HepG2 (cell line): Measurements from ENCODE around the gene PIANP. TPM values are rescaled to one million over a fixed set of nuclear protein-coding genes. Genes with fewer than 3 reads are reported as not detected.

Source experiments
- ATAC-seq: fragments of 200-7000 bp; cut with Tn5 transposase; 3 replicates; pipeline ENCODE4 v1.9.1; 2020; ENCODE audit warnings: mild to moderate bottlenecking, moderate library complexity
- BruUV-seq: library from RNA; stranded (reverse); fragments of 400-500 nt; replicated peaks from 2 replicates; lab custom pipeline; 2021; lab: Mats Ljungman, UMichigan
- CTCF ChIA-PET: fragments of 300-600 bp; formaldehyde crosslinking; extraction: SDS; loops from one replicate; lab custom pipeline; 2021; ENCODE audit warnings: low total read pairs, inconsistent platforms, low intra/inter-chr PET ratio; lab: Yijun Ruan, JAX
- POLR2A ChIA-PET: fragments of 350-600 bp; sonication (Branson Sonifier 250); formaldehyde crosslinking; loops from one replicate; lab custom pipeline; 2020; ENCODE audit warnings: antibody characterized with exemption, inconsistent platforms; lab: Yijun Ruan, JAX
- DNase-seq: peaks from one replicate; pipeline ENCODE4 v3.0.0-alpha.2; 2015; ENCODE audit warnings: low spot score
- FAIRE-seq: peaks from 3 replicates; lab custom pipeline; 2011; peaks lifted over from hg19 to GRCh38; lab: Jason Lieb, UNC
- H2AFZ ChIP-seq: one replicate; pipeline ENCODE4 v1.6.1; 2011; ENCODE audit warnings: low read length, inconsistent platforms
- H3K27ac ChIP-seq: fragments of 300-600 bp; 3 replicates; pipeline ENCODE4 v1.8.0; 2011; ENCODE audit warnings: mixed run types, mild to moderate bottlenecking, mixed read lengths, low read length, inconsistent platforms; ENCODE audit not compliant: insufficient read depth; ENCODE audit errors: extremely low read length
- H3K27me3 ChIP-seq, 2 experiments: fragments of 200-600 bp in 1 of 2; 2 replicates in 1 of 2; 3 replicates in 1 of 2; pipeline versions ENCODE4 v1.6.0 to v1.8.0; 2011; ENCODE audit warnings: low read length in 2 of 2, mild to moderate bottlenecking in 2 of 2, moderate library complexity in 2 of 2, inconsistent platforms in 1 of 2; ENCODE audit not compliant: insufficient read depth in 2 of 2, control insufficient read depth in 1 of 2
- H3K36me3 ChIP-seq, 2 experiments: fragments of 200-600 bp in 1 of 2; replicated peaks in 1 of 2; 2 replicates in 1 of 2; 3 replicates in 1 of 2; pipeline versions ENCODE4 v1.5.1 to v1.8.0; 2011; ENCODE audit warnings: low read length in 2 of 2, inconsistent platforms in 1 of 2; ENCODE audit not compliant: insufficient read depth in 2 of 2, control insufficient read depth in 1 of 2
- H3K4me1 ChIP-seq: 2 replicates; pipeline ENCODE4 v1.5.1; 2012; ENCODE audit warnings: low read length, inconsistent platforms; ENCODE audit not compliant: insufficient read depth
- H3K4me2 ChIP-seq: 2 replicates; pipeline ENCODE4 v1.6.0; 2011; ENCODE audit warnings: low read depth, low read length, inconsistent platforms
- H3K4me3 ChIP-seq, 3 experiments: fragments of 200-600 bp in 1 of 3; sonication (generic), shearing (Covaris generic) in 1 of 3; replicated peaks in 1 of 3; 2 replicates each; pipeline ENCODE4 v1.5.1; 2011 to 2016; ENCODE audit warnings: low read length in 3 of 3, inconsistent platforms in 2 of 3, low read depth in 2 of 3, mild to moderate bottlenecking in 2 of 3, control low read depth in 1 of 3, mixed read lengths in 1 of 3; ENCODE audit not compliant: insufficient read depth in 1 of 3
- H3K79me2 ChIP-seq: one replicate; pipeline ENCODE4 v1.6.1; 2011; ENCODE audit warnings: low read length, inconsistent platforms; ENCODE audit not compliant: insufficient read depth
- H3K9ac ChIP-seq: 2 replicates; pipeline ENCODE4 v1.6.0; 2011; ENCODE audit warnings: mild to moderate bottlenecking, low read depth, low read length, inconsistent platforms; ENCODE audit not compliant: insufficient read depth
- H3K9me3 ChIP-seq: 2 replicates; pipeline ENCODE4 v1.5.1; 2012; ENCODE audit warnings: mild to moderate bottlenecking, low read length
- H4K20me1 ChIP-seq: 2 replicates; pipeline ENCODE4 v1.6.0; 2011; ENCODE audit warnings: inconsistent platforms, mild to moderate bottlenecking, low read length, moderate library complexity; ENCODE audit not compliant: insufficient read depth
- CTCF ChIP-seq: sonication (generic); formaldehyde crosslinking; IDR thresholded peaks from 2 replicates; pipeline ENCODE4 v1.5.0; 2020; ENCODE audit warnings: mild to moderate bottlenecking, missing genetic modification reagents, moderate library complexity
- PHF5A ChIP-seq: IDR thresholded peaks from one replicate; pipeline ENCODE4 v1.6.1; 2018; ENCODE audit warnings: low read depth, missing genetic modification reagents; ENCODE audit not compliant: unreplicated experiment
- PRMT3 ChIP-seq: sonication (generic); formaldehyde crosslinking; IDR thresholded peaks from 2 replicates; pipeline ENCODE4 v1.8.1; 2022; ENCODE audit warnings: low read depth, mild to moderate bottlenecking, moderate library complexity, missing genetic modification reagents, borderline replicate concordance
- SALL1 ChIP-seq: sonication (generic); formaldehyde crosslinking; IDR thresholded peaks from 2 replicates; pipeline ENCODE4 v1.8.0; 2022; ENCODE audit warnings: mild to moderate bottlenecking, missing genetic modification reagents
- SETDB1 ChIP-seq: sonication (generic); formaldehyde crosslinking; IDR thresholded peaks from 2 replicates; pipeline ENCODE4 v1.5.1; 2020; ENCODE audit warnings: missing genetic modification reagents, mild to moderate bottlenecking, borderline replicate concordance
- SRSF1 ChIP-seq: fragments of 200-400 bp; formaldehyde crosslinking; optimal IDR thresholded peaks from 2 replicates; pipeline ENCODE3; 2017; ENCODE audit warnings: mild to moderate bottlenecking, low read depth, low read length, moderate library complexity
- STAG1 ChIP-seq: sonication (generic); formaldehyde crosslinking; IDR thresholded peaks from 2 replicates; pipeline ENCODE4 v1.4.0; 2020; ENCODE audit warnings: missing genetic modification reagents
- ZNF235 ChIP-seq: sonication (generic); formaldehyde crosslinking; IDR thresholded peaks from 2 replicates; pipeline ENCODE4 v1.8.1; 2023; ENCODE audit warnings: mild to moderate bottlenecking, missing genetic modification reagents, borderline replicate concordance
- ZNF280B ChIP-seq: sonication (generic); formaldehyde crosslinking; IDR thresholded peaks from 2 replicates; pipeline ENCODE4 v1.5.0; 2020; ENCODE audit warnings: missing genetic modification reagents, mild to moderate bottlenecking, borderline replicate concordance
- ZNF687 ChIP-seq: sonication (generic); formaldehyde crosslinking; IDR thresholded peaks from 2 replicates; pipeline ENCODE4 v1.5.1; 2020; ENCODE audit warnings: mild to moderate bottlenecking, missing genetic modification reagents, moderate library complexity
- ZNF839 ChIP-seq: sonication (generic); formaldehyde crosslinking; IDR thresholded peaks from 2 replicates; pipeline ENCODE4 v1.4.0; 2020; ENCODE audit warnings: missing genetic modification reagents, mild to moderate bottlenecking, borderline replicate concordance
- WGBS: methylation state at CpG from one replicate; pipeline ENCODE4 v1.1.6; 2017; ENCODE audit warnings: low lambda C conversion rate; 5-methylcytosine and 5-hydroxymethylcytosine counted together
- in situ Hi-C: cut with HindIII; loops from 2 replicates; pipeline ENCODE4 v1.10.0; 2017; ENCODE audit warnings: low pct_unique_long_range_greater_than_20kb; ENCODE audit not compliant: extremely low pct_ligation_motif_present
- intact Hi-C: fragments of 100-400 bp; cut with micrococcal nuclease; formaldehyde crosslinking; loops from one replicate; pipeline ENCODE4 v1.10.0; 2022; ENCODE audit not compliant: unreplicated experiment
- polyA plus RNA-seq, 8 experiments: library from polyadenylated mRNA; depleted of rRNA in 3 of 8; stranded (reverse) in 7 of 8; unstranded in 1 of 8; fragments of >200 nt; fragmentation: Illumina TruSeq in 4 of 8; extraction: Trizol in 4 of 8; gene quantifications; 2 replicates each; pipeline versions ENCODE4 v1.2.1 to v1.2.3, GENCODE V29; 2011 to 2016; ENCODE audit warnings: low read depth in 4 of 8, missing spikeins in 1 of 8, mixed read lengths in 1 of 8; ENCODE audit not compliant: insufficient read depth in 1 of 8
- total RNA-seq, 5 experiments: library from RNA; depleted of rRNA; stranded (reverse); fragments of >200 nt; fragmentation: Illumina TruSeq; extraction: Trizol; gene quantifications; 2 replicates each; pipeline ENCODE4 v1.2.3, GENCODE V29; 2016; ENCODE audit warnings: low read depth in 1 of 5

Gene PIANP
- total and polyA plus RNA-seq, 2 of the 13 experiments (the other 11 are each of a cell fraction or from before 2014, with no cell fraction given): not detected

DNA sequence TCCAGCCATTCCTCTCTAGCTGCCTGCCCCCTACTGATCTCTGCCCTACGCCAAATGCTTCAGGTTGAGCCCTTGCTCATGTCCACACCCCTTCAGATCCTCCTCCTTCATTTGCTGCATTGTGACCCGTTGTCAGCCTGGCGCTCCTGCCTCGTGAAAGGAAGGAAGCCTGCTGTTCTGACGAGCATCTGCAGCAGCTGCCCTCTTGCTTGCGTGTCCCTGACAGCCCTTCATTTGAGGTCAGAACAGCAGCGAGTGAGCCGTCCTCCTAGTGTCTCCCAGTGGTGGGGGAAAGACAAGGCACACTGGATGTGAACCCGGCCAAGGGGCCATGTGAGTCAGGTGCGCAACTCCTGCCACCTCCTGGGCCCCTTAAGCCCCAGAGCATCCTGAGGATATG lies 3.0 kb upstream of the PIANP start:
- Histone ChIP-seq H3K4me3 (peak overlapping the region in 1 of 3 experiments; percentile 27; a peak in 1 of 6 replicates), H3K4me1 (peaks cover 27% of the 10 kb centered on the region), H3K9me3 (no peaks in the 10 kb centered on the region), H3K9ac (no peak overlapping the region), H4K20me1 (no peaks in the 10 kb centered on the region), H2AFZ (no peak overlapping the region), H3K79me2 (no peaks in the 10 kb centered on the region), H3K27me3 (peaks cover 6 to 39% of the 10 kb centered on the region in 2 experiments), H3K27ac (no peak overlapping the region), H3K4me2 (peak overlapping the region; percentile 64), H3K36me3 (no peaks in the 10 kb centered on the region)
- peak; percentile 31 for DNase-seq
- ChIA-PET POLR2A (interaction anchor here (0.9 kb wide), 1 partner anchor 15 kb away, joined by 3 read pairs; no protein-coding TSS in a partner anchor), CTCF (no interaction called here)
- in situ Hi-C loops (no loop called here), intact Hi-C loops (no loop called here)
- BruUV-seq: no TSS peak
- peak; percentile 67 for ATAC-seq
- TF ChIP-seq CTCF: peak; percentile 40; the same call in 1 of the 2 replicates
- no peak for TF ChIP-seq SETDB1 (CRISPR knock-in tag)
- TF ChIP-seq STAG1: peak; percentile 16; the same call in 1 of the 2 replicates
- 0 out of 2 replicates have a peak, but pooled peaks have one; percentile 30 for TF ChIP-seq ZNF280B (CRISPR knock-in tag)
- no peak for TF ChIP-seq ZNF235 (CRISPR knock-in tag)
- no peak for TF ChIP-seq ZNF839 (CRISPR knock-in tag)
- no peak for TF ChIP-seq PRMT3 (CRISPR knock-in tag)
- peak; percentile 27; the same call in 1 of the 2 replicates for TF ChIP-seq SALL1 (CRISPR knock-in tag)
- TF ChIP-seq PHF5A (CRISPR knock-in tag): no peak
- TF ChIP-seq ZNF687 (CRISPR knock-in tag): peak; percentile 42
- no peak for TF ChIP-seq SRSF1
- no peak for FAIRE-seq
- 9% methylated on average over 8 of the region's 10 CpGs for WGBS
